Stimulated activated CD8-positive, alpha-beta memory T cell treated with anti-CD3 and anti-CD28 coated beads, Interleukin-4, amount 100 ng/mL, for 4 hours (primary cell): ENCODE results near the gene IRF2.
"Not testable (repeated sequence)": the region's sequence is repeated elsewhere in the genome, so short reads cannot be mapped to it uniquely, and the experiment has no call there.

ENCODE experiments used
- DNase-seq, 2 donors: peaks; one replicate each; pipeline ENCODE4 v3.0.0-alpha.2; 2020; ENCODE audit warnings: low read depth in 2 of 2, low spot score in 1 of 2

Gene IRF2

DNA sequence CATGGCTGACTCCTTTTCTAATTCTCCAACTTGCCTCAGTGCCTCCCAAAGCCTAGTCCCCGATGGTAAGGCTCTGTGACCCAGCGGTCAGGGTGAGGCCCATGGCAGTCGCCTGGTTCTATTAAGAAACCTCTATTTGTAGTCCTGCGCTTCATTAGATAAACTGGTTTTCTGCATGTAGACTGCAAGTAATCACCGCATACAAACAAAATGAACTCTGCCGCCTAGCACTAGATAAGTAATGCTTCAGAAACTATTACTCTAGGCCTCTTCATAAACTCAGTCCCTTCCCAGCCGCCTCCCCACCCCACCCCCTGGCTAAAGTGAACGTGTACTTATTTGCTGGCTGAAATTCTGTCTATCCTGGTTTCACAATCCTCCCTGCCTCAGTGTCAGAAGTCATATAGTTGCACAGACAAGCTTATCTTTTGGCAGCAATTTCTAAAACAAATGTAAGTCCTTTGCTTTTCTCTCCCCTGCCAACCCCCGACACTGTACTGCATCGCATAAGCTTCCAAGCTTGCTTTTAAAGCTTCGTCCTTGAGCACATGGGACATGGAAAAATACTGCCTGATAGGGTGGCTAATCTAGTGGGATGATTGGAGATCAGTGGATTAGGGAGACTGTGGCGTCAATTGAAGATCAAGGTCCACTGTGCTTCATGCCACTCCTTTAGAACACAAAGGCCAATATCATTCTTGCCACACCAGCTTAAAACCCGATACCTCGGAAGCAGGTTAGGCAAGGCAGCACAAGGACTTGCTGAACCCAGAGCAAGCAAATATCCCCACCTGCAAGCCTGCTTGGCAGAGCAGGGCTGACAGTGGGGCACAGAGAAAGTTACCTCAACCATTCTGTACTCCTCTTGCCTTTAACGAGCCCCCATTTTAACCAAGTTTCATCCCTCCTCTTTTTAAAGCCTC lies 125.8 kb downstream of the IRF2 start:
- no peak for DNase-seq

DNA sequence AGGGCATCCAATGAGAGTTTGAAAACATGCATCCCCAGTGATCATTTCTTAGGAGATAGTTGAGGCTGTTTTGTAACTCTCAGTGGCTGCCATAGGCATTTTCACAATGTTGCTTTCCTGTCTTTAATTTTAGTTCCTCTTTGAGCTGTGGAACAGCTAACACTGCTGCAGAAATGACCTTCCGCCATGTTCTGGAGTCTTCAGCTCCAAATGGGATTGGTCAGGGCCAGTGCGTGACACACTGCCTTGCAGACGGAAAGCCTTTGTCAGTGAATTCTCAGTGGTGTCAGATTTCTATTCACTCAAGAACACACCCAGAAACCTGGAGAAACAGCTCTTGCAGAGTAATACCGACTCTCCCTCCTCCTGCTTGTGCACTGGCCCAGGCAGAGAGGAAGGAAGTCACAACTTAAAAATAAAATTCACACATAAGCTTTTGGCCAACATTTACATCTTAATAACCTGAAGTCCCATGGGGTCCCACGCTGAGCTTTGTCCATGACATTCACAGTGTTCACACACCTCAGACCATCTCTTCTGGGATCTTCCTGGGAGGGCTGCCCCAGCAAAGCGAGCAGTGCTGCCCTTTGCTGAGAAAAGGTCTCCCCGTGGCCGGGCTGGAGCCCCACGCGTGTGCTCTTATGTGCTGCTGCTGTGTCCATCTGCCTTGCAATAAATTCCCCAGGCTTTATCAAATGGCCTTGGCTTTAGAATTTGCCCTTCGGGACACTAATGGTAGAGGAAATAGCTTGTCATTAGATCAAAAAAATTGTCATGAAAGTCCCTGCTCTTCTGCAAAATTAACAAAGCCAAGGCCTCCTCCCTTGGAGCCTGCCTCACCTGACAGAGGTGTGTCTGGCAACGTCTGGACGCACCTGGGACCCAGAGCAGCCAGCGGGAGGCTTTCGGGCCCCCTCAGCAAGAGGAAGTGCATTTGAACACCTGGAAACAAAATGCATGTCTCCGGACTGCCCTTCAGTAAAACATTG lies 126.8 kb downstream of the IRF2 start:
- no peak for DNase-seq

DNA sequence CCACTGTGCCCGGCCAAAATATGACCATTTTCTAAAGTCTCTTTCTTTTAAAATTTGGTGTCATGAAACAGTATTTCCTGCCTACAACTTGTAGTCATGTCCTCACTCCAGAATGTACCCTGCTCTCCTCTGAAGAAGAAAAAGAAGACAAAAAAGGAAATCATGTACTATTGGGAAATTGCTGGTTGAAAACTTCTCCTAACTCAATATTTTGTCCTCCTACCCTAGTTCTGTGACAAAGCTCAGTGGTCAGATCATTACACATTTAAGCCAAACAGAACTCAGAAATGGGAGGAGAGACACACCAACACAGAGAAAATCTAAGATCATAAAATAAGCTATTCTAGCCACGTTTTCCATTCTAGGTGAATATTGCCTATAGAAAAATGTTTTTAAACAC lies 127.7 kb downstream of the IRF2 start:
- no peak for DNase-seq

DNA sequence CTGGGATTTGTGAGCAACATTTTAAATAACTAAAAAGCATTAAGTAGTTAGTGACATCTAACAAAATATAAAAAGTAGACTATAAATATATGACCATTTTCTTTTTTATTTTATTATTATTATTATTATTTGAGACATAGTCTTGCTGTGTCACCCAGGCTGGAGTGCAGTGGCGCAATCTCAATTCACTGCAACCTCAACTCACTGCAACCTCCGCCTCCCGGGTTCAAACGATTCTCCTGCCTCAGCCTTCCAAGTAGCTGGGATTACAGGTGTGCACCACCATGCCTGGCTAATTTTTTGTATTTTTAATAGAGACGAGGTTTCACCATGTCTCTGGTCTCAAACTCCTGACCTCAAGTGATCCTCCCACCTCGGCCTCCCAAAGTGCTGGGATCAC lies 128.1 kb downstream of the IRF2 start:
- DNase-seq: not testable (repeated sequence)

DNA sequence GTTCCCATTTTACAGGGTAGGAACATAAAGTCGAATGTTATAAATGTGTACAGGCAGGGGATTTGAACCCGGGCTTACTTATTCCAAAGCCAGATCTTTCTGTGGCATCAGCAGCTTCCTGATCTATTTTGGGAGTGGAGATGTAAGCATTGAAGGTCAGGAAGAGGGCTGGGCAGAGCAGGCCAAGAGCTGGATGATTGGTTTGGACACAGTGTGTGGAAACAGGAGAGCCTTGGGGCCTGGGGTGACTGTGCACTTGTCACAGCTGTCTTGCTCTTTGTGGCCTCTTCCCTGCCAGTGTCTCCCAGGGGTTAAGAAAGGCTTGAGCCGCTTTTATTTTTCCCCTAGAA lies 128.8 kb downstream of the IRF2 start:
- no peak for DNase-seq

DNA sequence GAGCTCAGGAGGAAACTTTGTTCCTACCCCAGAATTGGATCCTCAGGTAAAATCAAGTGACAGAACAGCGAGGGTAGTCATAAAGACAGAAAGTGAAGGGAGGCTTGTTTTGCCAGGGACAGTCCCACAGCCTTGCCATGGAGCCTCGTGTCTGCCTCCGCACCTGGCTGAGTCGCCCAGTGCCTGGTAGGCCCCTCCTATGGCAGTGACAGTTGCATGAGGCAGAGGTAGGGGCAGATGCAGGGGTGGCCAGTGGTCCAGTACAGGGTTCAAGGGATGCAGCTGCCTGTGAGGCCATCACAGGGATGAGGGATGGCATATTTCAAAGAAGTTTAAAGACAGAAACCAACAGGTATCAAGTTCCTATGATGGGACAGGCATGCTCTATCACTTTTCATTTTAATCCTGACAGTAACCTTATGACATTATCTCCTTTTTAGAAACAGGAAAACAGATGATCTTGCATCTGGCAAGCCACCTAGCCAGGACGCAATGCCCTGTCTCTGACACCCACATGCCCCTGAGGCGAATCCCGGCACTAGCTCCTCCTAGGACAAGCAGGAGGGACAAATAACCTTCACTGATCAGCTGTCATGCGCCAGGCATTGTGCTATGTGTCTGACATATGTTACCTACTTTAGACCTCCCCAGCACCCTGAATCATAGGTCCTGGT lies 129.3 kb downstream of the IRF2 start:
- DNase-seq: no peak

DNA sequence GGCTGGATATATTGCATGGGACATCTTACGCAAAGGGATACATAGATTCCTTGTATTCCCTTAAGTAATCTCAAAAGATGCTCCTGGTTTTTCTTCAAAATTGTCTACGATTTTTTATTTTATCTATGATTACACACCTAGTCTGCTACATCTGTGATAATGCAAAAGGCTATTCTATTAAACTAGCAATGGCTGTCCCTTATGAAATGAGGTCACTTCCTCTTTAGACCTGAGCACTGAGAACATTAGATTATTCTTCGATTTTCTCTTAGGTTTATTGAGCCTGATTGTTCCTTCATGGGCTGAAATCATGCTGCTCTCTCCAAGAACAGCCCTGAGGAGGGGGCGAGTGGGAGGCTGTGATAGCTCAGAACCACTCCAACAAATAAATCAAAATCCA lies 129.9 kb downstream of the IRF2 start:
- no peak for DNase-seq

DNA sequence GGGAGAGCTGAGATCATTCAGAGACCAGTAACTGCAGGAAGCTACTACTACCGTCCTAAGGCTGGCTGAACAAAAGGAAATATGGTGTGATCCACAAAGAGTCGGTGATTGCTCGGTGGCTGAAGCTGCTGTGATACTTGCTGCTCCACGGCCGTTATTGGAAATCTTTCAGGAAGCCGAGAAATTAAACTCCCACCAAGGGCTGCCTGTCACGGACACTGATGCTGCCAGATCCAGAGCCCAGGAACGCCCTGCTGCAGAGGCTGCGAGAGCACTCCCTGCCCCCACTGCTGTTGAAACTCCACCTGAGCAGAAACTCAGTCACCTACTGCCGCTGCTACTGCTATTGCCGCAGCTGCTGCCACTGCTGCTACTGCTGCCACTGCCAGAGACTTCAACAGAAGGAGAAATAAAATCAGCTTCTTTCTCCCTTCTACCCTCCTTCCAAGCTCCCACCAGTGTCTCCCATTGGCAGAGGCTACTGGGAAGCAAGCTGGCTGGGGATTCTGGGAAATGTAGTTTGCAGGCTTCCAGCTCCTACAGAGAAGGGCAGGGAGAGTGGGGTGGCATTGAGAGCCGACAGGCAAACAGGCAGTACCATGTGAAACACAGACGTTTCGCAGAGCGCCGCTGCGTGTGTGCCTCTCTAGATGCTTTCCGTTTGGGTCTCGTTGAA lies 130.7 kb downstream of the IRF2 start:
- no peak for DNase-seq

DNA sequence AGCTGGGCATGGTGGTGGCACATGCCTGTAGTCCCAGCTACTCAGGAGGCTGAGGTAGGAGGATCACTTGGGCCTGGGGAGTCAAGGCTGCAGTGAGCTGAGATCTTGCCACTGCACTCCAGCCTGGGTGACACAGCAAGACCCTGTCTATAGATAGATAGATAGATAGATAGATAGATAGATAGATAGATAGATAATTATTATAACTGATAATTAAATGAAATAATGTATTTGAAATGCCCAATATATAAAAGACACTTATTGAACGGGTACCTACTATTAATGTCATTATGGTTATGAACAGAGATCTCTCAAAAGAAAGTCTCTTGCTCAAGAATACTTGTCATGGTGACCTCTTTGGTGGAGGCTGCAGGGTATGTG lies 131.5 kb downstream of the IRF2 start:
- not testable (repeated sequence) for DNase-seq

DNA sequence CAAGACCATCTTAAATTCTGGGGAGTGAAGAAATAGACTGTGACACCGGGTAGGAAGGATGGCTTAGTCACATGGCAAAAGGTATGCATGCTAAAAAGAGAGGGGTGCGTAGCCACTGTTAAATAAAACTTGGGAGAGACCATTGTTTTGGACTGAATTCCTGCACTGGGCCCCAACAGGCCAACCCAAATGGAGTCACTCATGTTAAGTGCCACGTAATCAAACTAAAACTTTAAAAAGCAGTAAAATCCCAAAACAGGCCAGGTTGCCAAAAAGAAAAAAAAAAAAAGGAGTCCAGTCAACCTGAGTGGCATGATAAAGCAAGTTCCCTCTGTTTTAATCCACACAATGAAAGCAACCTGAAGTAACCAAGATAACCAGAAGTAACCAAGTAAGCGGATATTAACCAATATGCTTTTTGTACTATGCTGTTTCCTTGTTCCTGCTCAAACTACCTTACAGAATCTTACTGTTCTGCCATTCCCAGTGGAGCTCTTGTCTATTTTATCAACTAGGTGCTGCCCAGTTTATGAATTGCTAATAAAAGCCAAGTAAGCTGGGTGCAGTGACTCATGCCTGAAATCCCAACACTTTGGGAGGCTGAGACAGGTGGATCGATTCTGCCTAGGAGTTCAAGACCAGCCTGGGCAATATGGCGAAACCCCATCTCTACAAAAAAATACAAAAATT lies 132.0 kb downstream of the IRF2 start:
- no peak for DNase-seq

DNA sequence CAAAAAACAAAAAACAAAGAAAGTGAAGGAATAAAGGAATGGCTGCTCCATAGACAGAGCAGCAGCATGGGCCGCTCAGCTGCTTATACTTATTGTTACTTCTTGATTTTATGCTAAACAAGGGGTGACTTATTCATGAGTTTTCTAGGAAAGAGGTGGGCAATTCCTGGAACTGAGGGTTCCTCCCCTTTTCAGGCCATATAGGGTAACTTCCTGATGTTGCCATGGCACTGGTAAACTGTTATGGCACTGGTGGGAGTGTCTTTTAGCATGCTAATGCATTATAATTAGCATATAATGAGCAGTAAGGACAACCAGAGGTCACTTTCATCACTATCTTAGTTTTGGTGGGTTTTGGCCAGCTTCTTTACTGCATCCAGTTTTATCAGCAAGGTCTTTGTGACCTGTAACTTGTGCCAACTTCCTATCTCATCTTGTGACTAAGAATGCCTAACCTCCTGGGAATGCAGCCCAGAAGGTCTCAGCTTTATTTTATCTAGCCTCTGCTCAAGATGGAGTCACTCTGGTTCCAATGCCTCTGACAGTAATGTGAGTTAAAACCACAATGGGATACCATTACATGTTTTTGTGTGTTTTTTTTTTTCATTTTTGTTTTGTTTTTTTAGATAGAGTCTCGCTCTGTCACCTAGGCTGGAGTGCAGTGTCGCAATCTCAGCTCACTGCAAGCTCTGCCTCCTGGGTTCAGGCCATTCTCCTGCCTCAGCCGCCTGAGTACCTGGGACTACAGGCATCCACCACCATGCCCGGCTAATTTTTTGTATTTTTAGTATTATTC lies 134.8 kb downstream of the IRF2 start:
- not testable (repeated sequence) for DNase-seq

DNA sequence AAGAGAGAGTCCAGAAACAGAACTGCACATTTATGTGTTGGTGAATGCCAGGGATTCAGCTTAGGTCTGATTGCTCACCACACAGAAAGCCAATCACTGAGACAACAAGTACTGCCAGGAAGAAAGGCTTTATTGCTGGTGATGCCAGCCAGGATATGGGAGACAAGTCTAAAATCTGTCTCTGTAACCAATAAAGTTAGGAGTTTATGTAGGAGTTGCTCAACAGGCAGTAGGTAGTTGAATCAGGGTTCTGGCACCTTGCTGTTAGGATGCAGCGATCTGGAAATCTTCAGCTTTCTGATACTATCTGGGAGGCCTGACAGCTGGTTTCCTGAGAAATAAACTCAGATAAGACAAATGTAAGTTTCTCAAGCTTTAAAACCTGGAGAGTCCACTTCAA lies 136.4 kb downstream of the IRF2 start:
- DNase-seq: no peak
